Stimulated activated CD8-positive, alpha-beta memory T cell treated with anti-CD3 and anti-CD28 coated beads, Interleukin-4, amount 100 ng/mL, for 48 hours (primary cell): ENCODE measurements around the gene SLC36A1.
A peak's percentile ranks its signal among the peaks of the same experiment; 100 is the strongest.
"Not testable (repeated sequence)": the region's sequence is repeated elsewhere in the genome, so short reads cannot be mapped to it uniquely, and the experiment has no call there.

Experiments
- DNase-seq: peaks from one replicate; pipeline ENCODE4 v3.0.0-alpha.2; 2020

Gene SLC36A1

DNA sequence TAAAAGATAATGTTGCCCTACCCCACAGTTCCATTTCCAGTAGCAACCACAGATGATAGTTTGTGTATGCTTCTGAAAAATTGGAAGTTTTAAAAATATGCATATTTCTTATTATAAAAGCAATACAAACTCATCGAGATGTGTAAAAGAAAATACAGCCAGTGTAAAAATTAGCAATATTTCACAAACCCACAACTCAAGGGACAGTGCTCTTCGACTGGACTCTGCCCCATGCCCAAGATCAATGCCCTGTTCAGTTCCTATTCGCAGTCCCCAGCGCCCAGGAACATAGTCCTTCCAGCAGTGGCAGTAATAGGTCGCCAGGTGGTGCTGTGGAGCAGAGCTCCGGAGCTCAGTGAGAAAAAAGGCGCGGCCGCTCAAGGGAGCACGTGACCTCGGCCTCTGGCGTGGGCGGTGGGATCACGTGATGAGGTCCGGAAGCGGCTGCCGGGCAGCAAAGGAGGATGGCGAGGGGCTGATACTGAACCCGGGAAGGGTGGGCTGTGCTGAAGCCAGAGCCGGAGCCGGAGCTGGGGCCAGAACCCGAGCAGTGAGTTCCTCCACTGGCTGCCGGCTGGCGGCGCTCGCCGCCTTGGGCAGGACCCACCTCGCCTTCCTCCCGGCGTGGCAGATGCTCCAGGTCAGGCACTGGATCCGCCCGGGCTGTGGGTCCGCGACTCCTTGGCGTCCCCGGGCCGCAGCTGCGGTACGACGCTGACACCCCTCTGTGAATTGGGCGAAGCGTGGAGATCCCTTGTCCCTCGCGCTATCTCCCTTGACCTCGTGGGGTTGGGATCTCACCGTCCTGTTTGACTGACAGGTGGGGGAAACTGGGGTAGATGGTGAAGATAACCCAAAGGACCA is at the start of gene SLC36A1:
SLC36A1 (plus strand) TSS at position 430 of the 864 bp plus-strand sequence. CDS start 11,190 bp downstream, outside the sequence.
- DNase-seq: peak; percentile 99

DNA sequence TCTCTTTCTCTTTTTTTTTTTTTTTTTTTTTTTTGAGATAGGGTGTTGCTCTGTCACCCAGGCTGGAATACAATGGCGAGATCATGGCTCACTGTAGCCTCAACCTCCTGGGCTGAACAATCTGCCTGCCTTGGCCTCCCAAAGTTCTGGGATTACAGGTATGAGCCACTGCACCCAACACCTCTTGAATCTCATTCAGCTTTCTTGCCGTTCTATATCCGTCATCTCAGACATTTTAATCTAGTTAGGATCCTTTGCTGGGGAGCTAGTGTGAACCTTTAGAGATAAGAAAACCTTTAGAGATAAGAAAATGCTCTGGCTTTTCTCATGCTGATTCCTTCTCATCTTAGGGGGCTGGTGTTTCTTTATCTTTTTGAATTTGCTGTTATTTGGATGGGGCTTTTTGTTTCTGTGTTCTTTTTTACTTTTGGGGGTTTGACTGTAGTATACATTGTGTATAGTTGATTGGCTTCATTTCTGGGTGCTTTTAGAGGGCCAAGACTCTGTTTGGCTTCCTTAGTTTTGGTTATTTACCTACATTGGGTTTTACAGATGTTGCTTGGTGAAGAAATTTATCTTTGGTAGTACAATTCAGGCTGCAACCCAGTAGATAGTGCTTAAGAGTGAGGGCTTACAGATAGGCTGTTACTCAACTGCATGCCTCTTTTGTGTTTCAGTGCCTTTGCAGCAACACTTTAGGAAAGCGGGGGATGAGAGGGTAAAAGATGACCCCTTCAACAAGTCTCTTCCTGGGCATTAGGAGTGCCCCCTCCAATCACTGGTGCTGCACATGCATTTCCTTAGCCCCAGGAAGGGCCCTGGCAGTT is 41.9 kb upstream of the SLC36A1 start:
- no peak for DNase-seq

DNA sequence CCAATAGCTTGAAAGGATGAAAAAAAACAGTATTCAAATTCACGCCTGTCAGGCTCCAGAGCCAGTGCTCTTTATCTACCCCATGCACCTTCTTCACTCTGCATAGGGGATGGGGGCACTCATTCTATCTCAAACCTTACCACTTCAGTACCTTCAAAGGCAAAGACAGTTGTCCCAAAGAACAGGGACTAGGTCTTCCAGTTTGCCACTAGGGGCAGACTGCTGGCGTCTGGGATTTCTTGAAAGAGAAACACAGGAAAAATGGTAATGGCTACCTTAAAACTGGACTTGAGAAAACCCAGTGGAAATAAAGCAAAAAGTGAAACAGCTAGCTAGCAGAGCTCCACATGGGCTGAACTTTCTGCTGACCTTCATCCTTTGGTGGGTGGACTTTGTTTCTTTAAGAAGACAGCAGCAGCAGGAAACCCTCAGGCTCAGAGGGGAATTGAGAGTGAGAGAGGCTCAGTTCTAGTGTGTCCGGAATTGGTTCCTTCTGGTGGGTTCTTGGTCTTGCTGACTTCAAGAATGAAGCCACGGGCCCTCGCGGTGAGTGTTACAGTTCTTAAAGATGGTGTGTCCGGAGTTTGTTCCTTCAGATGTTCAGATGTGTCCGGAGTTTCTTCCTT is 41.0 kb upstream of the SLC36A1 start:
- no peak for DNase-seq

DNA sequence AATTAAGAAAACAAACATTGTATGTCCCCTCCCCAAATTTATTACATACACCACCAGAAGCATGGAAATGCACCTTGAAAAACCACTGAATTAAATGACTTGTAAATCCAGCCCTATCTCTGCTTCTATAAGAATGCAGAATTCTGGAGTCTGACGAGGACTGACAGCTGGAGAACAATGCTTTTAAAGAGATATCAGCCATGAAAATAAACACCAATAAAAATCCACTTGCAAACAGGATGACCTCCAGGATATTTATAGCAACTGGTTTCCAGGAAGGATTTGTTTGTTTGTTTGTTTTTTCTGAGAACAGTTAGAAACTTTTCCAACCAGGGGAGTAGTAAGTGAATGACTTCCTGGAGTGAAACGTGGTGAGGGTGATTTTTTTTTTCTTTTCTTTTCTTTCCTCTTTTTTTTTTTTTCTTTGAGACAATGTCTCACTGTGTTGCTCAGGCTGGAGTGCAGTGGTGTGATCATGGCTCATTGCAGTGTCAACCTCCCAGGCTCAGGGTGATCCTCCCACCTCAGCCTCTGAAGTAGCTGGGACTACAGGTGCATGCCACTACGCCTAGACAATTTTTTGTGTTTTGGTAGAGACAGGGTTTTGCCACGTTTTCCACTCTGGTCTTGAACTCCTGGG is 38.7 kb upstream of the SLC36A1 start:
- no peak for DNase-seq

DNA sequence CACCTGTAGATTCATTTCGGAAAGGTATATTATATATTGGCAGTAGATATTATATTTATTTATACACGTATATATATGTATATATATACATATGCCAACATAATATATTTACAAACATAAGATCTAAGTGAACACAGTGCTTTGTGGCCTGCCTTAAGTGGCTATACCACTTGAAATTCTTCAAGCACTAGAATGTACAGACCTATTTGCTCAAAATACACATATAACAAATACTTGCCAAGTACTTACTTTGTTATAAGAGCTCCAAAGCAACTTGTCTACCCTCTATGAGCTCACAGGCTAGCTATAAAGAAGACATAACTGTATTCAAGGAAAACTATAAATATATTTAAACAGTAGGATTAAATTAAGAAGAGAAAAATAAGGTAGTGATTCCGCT is 33.6 kb upstream of the SLC36A1 start:
- DNase-seq: no peak

DNA sequence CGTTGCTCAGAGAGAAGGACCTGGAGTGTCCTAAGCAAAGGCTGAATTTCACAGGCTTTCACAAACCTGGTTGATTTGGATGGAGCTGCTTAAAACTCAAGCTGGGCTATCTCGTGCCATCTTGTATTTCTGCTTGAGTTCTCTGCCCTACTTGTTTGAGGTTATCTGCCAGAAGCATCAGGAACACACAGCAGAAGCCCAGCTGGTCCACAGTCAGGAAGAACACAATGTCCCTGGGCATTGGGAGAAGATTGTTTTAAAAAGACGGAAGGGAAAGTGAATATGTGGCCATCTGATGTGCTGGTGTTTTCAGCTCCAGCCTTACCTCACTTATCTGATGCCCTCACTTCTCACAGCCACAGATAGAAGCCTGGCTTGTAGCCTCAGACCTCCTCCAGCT is 32.9 kb upstream of the SLC36A1 start:
- no peak for DNase-seq

DNA sequence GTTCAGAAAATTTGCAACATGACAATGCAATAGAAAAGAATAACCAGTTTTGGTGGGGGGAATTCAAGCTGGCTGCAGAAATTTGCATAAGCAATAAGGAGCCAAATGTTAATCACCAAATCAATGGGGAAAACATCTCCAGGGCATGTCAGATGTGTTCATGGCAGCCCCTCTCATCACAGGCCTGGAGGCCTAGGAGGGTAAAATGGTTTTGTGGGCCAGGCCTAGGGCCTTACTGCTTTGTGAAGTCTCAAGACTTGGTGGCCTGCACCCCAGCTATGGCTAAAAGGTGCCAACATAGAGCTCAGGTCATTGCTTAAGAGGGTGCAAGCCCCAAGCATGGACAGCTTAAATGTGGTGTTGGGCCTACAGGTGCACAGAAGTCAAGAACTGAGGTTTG is 29.7 kb upstream of the SLC36A1 start:
- no peak for DNase-seq

DNA sequence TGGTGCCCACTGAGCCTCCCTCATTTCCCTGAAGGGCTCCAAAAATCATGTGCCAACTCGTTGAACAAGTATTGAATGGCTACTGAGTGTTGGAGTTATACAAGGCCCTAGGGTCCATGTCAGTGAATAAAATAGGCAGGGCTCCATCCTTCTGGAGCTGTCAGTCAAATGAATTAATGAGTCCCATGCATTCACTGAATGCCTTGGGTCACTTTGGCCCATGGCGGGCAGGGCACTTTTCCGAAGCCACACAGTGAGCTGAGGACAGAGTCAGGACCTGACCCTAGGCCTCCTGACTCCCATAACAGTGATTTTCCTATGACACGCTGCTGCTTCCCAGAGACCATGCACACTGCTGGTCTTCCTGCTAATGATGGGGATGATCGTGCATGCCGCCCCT is 27.3 kb upstream of the SLC36A1 start:
- no peak for DNase-seq

DNA sequence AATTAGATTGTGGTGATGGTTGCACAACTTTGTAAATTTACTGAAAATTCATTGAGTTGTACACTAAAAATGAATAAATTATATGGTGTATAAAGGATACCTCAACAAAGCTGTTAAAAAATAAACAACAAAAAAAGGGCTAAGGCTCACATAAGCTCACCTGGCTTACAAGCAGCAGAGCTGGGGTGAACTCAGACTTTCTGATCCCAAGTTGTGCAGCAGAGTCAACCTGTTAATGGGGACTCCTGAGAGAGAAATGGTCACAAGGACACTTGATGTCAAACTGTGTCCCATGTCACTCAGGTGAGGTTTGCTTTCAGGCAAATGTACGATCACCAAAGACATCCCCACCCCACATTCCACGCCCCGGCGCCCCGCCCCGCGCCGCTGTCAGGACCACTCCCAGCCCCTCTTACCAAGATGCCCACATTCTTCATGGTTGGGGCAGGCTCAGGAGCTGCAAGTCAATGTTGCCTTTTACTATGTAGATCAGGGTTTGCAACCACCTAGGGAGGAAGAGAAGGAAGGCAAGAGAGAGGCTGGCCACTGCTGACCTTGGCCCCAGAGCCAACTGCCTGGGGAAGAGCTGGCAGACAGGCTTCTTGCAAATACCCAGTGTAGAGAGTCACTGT is 22.4 kb upstream of the SLC36A1 start:
- no peak for DNase-seq

DNA sequence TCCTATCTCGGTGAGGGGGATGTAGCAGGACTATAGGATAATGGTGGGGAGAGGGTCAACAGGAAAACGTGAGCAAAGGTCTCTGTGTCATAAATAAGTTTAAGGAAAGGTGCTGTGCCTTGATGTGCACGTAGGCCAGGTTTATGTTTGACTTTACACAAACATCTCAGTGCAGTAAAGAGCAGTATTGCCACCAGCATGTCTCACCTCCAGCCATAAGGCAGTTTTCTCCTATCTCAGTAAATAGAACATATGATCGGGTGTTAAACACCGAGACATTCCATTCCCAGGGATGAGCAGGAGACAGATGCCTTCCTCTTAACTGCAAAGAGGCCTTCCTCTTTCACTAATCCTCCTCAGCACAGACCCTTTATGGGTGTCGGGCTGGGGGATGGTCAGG is 21.1 kb upstream of the SLC36A1 start:
- DNase-seq: not testable (repeated sequence)

DNA sequence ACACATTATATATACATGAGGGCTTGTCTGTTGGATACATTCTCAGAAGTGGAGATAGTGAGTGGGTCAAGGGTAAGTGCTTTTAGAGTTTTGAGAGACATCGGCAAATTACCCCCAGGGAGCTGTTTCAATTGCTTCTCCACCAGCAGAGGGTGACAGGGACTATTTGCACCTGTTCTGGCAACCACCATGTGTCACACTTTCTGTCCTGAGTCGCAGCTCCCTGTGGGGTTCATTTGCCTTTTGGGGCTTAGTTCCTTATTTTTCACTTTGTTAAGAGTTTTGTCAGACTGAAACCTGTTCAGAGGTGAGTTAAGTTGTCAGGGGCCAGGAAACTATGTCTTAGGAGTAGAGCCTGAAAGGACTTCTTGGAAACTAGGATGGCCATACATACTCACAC is 20.1 kb upstream of the SLC36A1 start:
- DNase-seq: peak; percentile 30

DNA sequence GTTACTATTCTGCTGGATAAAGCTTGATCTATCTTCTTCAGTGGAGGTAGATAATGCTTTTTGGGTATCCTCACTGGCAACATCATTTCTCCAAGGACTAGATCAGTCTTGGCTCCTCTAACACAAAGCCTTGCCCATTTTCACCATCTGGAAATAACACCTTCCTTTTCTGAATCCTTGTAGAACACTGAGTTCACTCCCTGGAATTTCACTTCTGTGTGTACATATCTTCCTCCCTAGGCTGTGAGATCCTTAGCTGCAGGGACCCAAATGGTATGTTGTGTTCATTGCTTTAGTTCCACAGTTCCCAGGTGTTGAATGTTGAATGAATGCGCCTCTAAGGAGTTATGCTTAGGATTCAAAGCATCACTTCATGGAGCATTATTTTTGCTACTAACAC is 16.7 kb upstream of the SLC36A1 start:
- DNase-seq: no peak

DNA sequence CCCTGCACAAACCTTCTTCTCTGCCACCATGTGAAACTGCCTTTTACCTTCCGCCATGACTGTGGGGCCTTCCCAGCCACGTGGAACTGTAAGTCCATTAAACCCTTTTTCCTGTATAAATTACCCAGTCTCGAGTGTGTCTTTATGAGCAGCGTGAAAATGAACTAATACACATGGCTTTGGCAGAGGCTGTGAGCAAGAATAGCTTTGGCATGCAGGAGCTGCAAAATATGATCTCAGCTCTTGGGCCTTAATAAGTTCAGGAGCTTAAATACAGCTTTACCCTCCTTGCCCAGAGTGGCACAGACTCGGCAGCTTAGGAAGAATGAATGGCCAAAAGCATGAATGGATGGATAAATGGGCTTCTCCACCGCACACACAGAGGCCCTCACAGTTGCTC is 15.7 kb upstream of the SLC36A1 start:
- no peak for DNase-seq

DNA sequence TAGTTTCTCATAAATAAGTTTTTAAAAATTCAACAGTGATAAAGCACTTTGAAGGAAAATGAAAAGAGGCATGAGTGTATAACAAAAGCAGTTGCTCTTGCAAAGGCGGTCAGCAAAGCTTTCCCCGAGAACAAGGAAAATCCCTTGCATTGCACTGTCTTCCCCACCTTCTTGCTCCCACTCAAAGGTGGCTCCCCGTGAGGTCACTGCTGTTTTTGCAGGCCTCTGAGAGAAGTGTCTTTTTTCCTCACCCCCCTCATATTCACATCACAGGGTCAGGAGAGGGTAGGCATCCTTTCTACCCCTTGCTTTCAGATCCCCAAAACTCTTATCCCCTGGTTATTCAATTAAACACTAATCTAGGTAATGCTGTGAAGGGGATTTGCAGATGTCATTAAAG is 15.2 kb upstream of the SLC36A1 start:
- DNase-seq: no peak

DNA sequence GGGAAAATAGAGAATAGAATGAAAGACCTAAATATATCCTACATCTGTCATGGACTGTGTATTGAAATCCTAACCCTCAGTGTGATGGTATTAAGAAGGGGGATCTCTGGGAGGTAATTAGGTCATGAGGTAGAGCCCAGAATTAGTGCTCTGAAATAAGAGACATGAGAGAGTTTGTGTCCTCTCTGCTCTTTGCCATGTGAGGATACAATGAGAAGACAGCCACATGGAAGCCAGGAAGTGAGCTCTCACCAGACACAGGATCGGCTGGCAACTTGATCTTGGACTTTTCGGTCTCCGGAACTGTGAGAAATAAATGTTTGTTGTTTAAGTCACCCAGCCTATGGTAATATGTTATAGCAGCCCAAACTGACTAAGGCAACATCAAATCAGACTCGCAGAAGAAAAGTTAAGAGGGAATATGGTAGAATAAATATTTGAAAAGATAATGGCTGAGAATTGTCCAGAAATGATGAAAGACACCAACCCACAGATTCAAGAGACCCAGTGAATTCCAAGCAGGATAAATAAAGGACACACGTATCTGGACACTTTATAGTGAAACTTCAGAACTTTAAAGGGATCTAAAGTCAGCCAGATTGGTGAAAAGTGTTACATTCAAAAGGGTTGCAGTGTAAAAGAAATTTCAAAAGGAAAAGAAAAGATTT is 12.7 kb upstream of the SLC36A1 start:
- no peak for DNase-seq

DNA sequence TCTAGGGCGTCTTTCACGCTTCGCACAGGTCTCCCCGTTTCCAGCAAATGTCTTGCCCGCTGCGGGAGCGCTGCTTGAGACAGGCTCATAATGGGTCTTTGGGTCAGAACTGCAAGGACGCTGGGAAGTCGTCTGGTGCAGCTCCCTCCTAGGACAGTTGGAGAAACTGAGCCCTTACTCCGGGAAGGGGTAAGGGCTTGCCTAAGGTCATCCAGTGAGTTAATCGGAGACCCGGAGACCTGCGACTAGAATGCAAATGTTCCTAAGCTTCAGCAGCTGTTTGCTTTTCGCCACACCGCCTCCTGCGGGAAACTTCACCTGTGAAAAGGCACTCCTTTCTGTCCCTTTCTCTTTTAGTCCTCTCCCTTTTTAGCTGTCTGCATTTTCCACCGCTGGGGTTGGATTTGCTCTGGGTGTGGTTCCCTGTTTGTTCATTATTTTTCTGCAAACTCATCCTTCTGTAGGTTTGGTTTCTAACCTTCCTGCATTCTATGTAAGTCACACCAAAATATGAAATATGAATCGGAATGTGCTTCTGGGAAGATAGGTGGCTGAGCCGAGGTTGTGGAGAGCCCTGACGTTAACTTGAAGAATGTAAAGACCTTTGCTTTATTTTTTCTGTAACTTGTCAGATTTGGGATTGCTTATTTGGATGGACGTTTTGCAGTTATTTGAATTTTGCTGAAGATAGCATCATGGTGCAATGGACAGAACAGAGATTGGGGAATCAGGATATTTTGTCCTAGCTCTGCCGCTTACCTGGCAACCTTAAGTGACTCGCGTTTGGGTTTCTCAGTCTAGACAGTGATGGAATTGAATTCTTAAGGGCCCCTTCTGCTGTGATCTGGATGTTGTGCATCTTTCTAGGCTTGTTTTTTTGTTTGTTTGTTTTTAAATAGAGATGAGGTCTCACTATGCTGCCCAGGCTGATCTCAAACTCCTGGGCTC is 909 bp downstream of the SLC36A1 start:
- DNase-seq: no peak

DNA sequence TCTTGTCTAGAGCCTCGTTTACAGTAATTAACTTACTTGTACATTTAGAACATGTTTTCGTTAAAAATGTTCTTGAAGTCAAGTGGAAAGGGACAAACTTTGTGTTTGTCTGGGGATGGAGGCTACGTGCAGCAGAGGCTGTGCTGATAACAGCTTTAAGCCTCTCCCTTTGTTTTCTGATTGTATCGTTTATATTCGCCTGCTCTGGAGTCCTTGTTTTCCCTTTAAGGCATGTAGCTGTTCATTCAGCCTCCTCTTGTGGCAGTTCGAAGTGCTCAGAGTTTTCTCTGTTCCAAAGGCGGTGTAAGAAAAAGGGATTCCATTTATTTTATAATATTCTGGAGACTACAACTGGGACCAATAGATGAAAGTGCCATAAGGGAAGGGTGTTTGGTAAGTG is 1.9 kb downstream of the SLC36A1 start:
- no peak for DNase-seq

DNA sequence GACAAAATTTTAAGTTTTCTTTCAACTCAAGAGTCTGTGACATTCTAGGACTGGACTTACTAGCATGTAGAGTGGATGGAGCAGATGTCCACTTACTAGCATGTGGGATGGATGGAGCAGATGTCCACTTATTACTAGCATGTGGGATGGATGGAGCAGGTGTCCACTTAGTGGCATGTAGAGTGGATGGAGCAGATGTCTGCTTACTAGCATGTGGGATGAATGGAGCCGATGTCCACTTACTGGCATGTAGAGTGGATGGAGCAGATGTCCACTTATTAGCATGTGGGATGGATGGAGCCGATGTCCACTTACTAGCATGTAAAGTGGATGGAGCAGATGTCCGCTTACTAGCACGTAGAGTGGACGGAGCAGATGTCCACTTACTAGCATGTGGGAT is 2.4 kb downstream of the SLC36A1 start:
- DNase-seq: no peak

DNA sequence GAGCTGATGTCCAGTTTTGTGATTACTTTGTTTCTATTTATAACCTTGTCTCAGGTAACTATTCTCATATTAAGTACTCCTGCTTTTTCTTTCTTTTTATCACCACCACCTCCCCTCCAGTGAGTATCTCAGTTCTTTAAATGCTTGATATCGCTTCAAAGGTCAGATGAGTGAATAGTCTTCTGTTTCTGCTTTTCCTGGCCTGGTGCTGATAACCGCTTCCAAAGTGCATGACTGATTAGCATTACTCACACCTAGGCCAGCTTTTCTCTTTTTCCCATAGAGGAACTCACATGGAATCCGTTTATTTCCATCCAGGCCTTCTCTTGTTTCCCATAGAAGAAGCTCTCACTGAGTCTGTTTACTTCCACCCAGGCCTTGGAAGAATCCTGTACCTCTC is 3.2 kb downstream of the SLC36A1 start:
- no peak for DNase-seq

DNA sequence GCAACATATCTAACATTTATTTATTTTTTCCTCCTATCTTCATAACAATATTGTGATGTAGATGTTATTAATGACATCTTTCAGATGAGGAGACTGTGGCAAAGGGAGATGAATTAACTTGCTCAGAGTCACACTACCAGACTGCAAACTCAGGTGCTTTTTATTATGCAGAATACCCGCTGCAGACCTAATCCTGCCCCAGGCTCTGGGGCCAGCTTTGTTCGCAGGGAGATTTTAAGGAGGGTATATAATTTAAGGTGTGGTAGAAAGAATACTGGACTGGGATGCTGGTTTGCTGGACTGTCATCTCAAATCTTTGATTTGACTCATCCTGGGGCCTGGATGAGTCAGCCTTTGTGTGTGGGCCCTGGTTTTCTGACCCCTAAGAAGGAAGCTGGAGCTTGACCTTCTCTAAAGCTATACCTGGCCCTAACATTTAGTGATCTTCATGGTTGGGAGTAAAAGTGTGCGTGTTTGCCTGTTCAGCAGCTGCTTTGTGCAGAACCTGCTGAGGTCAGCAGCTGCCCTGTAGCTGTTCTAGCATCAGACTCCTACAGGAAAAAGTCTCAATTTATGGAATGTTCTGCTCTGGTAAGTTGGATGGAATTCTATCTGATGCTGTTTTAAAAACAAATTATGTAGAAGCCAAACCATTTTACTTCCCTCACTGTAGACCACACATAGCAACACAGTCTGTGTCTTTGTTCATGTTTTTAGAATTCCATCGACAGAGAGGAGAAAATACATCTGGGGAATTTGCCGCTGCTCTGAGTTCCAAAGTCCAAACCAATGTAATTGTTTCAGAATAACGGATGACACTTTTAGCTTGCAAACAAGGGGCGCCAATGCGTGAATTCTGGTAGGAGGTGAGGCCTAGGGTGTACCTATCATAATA is 4.5 kb downstream of the SLC36A1 start:
- no peak for DNase-seq
